Adipocyte (in vitro differentiated cells): Measurements from ENCODE around the gene PHLPP1.

Experiments
- DNase-seq: peaks from one replicate; pipeline ENCODE4 v3.0.0-alpha.2; 2015; ENCODE audit warnings: low read depth
- H3K27me3 ChIP-seq: replicated peaks from 2 replicates; pipeline ENCODE4 v1.7.0; 2013; ENCODE audit warnings: mild to moderate bottlenecking, low read length, moderate library complexity; ENCODE audit not compliant: control insufficient read depth, insufficient read depth
- H3K36me3 ChIP-seq: 2 replicates; pipeline ENCODE4 v1.7.0; 2013; ENCODE audit warnings: low read length, mild to moderate bottlenecking, moderate library complexity; ENCODE audit not compliant: control insufficient read depth, insufficient read depth, severe bottlenecking
- H3K4me1 ChIP-seq: 2 replicates; pipeline ENCODE4 v1.7.0; 2013; ENCODE audit warnings: mild to moderate bottlenecking, low read length, moderate library complexity; ENCODE audit not compliant: control insufficient read depth, insufficient read depth
- H3K4me3 ChIP-seq: 2 replicates; pipeline ENCODE4 v1.7.0; 2013; ENCODE audit warnings: mild to moderate bottlenecking, low read length, moderate library complexity
- H3K9ac ChIP-seq: 2 replicates; pipeline ENCODE4 v1.7.0; 2013; ENCODE audit warnings: mild to moderate bottlenecking, low read length, moderate library complexity
- H3K9me3 ChIP-seq: 2 replicates; pipeline ENCODE4 v1.7.0; 2013; ENCODE audit warnings: mild to moderate bottlenecking, low read length, moderate library complexity; ENCODE audit not compliant: control insufficient read depth

The PHLPP1 gene

DNA sequence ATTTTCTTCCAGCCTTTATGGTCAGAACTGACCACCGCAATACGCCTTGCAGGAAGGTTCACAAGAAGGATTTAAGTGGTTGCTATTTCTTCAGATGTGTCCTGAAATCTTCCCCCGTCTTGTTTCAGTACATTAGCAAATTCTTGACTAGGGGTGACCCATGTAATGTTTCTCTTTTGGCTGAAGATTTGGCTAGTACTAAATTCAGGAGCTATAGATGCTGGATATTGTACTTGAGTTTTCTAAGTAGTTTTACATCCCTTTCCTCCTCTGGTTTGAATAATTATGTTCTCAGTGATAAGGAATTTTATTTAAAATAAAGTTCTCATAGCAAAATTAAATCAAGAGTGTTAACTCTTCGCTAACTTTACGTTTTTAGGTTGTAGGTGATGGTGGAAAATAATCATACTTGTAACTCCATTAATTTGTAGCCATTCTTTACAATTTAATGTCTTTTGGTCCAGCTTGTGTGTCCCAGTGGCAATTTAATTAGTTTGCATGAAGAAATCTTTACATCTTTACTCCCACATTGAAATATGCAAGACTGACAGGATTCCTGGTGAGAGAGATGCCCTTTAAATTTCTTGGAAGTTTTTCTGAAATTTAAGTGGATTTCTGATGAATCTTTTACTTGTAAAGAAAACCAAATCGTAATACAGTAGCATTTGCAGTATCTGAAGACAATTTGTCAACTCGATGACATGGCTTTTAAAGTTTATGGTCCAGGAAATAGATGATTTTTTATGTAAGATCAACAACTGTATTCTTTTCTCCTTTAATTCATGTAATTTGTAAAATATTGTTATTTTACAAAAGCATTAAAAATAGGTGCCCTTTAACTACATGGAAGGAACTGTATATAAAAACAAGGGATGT, 2.8 kb downstream of the PHLPP1 start:
- H3K9ac ChIP-seq, result peak overlapping the region; percentile 44
- H3K36me3 ChIP-seq, result no peaks in the 10 kb centered on the region
- H3K27me3 ChIP-seq, result no peaks in the 10 kb centered on the region
- peak overlapping the region; percentile 81 for H3K4me3 ChIP-seq
- H3K9me3 ChIP-seq, result no peaks in the 10 kb centered on the region
- H3K4me1 ChIP-seq, result peaks cover 23% of the 10 kb centered on the region
- peak; percentile 29 for DNase-seq

DNA sequence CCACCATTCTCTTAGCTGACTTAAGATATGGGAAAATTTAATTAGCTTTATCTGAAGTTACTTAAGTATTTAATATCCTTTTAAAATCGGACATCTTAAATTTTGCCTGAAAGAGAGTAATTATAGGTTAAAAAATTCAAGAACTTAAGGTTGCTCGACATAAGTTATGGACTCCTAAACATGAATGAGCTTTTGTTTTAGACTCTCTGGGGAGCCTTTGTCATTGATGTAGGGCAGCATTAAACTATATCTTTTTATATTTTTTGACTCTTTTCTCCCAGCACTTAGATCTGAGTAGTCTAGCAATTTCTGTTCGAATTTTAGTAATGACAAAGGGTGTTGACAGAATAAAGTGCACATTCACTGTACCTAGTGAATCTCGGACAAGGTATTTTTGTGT, 4.7 kb downstream of the PHLPP1 start:
- Histone ChIP-seq H3K9me3 (no peaks in the 10 kb centered on the region), H3K4me3 (no peak overlapping the region), H3K27me3 (no peaks in the 10 kb centered on the region), H3K36me3 (no peaks in the 10 kb centered on the region), H3K4me1 (peaks cover 19% of the 10 kb centered on the region), H3K9ac (no peak overlapping the region)
- no peak for DNase-seq

DNA sequence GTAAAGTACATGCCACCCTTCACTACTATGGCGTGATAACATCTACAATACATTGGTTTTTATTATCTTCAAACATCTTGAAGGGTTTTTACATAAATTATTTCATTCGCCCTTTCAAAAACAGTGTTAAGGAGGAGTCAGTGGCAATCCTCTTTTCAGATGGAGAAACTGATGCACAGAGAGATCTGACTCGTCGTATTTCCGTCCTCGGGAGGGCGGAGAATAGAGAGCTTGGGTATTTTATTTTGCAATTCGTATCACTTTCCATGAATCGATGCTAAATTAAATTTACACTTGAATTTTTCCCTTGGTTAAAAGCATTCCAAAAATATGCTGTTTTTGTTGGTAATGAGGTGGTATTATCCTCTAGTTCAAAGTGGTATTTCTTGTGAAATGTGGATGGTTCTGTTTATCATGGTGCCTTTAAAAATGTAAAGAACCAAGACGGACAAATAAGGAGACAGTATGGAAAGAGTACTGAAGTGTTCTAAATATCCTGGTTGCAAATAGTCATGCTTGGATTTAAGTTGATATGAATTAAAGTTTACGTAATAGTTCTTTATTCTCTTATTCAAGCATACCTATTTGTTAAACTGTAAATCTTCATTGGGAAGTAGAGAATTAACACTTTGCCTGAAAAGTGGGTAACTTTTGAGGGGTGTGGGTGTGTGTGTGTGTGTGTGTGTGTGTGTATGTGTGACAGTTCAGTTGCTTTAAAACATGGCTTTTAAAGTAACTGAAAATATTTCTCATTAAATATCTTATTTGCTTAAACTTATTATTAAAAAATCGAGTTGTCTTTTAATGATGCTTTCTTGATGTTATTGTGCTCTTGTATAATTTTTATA, 5.6 kb downstream of the PHLPP1 start:
- Histone ChIP-seq H3K36me3 (no peaks in the 10 kb centered on the region), H3K9me3 (no peaks in the 10 kb centered on the region), H3K9ac (no peak overlapping the region), H3K4me1 (peaks cover 19% of the 10 kb centered on the region), H3K4me3 (no peak overlapping the region), H3K27me3 (no peaks in the 10 kb centered on the region)
- no peak for DNase-seq

DNA sequence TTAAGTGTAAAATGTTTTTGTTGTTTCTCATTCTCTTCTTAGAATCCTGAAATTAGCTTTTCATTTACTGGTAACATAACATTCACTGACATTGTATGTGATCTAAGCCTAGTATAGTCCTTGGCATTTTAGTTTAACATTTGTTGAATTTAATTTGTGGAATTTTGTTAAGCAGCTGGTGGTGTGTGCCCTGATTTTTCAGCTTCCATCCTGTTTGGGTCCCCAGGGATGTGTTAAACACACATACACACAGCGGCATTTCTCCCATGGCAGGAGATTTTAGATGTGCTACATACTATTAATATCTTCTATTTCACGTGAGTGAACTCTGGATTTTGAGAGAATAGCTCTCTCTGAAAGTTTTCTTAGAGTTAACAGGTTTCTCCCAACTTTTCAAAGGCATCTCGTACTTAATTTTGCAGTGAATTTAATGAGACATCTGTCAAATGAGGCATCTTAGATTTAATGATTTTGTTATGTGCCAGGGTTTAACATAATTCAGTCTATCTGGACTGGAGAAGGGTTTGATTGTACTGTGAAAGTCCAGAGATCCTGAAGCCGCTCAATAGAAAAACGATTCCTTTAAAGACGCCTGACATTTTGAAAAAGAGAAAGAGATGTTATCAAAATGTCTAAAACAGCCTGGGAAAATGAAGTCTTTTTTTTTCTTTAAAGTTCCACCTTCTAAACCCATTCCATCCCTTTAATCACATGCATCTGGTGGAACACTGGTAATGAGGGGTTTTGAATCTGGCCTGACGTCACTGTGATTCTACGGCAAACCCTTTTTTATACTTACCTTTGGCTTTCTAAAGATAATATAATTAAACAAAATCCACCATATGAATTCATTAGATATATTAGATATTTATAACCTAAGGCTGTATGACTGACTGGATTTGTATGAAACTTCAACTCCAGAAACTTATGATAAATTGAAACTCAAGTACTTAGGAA, 6.8 kb downstream of the PHLPP1 start:
- H3K4me1 ChIP-seq, result peaks cover 19% of the 10 kb centered on the region
- no peak overlapping the region for H3K4me3 ChIP-seq
- H3K9me3 ChIP-seq, result no peaks in the 10 kb centered on the region
- H3K9ac ChIP-seq, result no peak overlapping the region
- no peak for DNase-seq
- no peaks in the 10 kb centered on the region for H3K27me3 ChIP-seq
- H3K36me3 ChIP-seq, result no peaks in the 10 kb centered on the region

DNA sequence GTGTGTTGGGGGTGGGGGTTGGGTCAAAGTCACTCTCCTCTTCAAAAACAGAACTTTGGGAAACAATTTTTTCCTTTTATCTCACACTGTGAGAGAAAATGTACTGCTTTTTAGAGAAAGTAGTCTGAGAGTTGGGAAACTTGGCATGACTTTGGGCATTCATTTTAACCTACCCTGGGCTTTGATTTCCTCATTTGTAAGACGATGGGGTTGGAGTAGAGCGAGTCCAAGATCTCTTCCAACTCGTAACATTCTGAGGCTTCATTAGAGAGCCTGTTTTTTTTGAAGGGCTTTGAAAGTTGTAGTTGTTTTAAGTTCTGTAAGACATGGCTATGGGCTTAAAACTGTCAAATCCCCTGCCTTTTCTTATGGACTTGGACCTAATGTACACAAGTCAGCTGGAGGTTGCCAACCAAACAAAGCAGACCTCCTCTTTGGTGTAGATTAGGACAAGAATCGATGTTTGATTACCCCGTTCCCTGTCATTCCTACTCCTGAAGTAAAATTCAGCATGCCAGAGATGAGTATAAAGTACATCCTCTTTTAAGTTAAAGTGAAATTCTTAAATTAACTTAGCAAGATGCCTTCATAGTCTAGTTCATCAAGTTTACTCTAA, 8.4 kb downstream of the PHLPP1 start:
- Histone ChIP-seq H3K27me3 (no peaks in the 10 kb centered on the region), H3K4me1 (peaks cover 6% of the 10 kb centered on the region), H3K36me3 (no peaks in the 10 kb centered on the region), H3K9me3 (no peaks in the 10 kb centered on the region), H3K4me3 (no peak overlapping the region), H3K9ac (no peak overlapping the region)
- DNase-seq, result no peak

DNA sequence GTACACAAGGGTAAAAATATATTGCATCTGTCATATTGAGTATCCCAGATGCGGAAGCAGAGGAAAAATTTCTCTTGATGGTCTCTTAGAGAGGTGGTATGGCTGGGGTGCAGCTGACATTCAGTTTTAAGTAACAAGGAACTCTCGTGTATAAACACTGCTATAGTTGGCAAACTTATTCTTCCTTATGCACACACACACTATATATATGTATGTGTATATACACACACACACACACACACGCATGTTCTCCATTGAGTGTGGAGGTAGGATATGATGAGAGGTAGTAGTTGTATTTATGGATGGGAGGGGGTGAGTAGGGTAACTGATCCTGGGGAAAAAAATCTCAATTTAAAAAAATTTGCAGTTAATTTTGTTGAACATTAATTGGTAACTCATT, 10.6 kb downstream of the PHLPP1 start:
- Histone ChIP-seq H3K4me1 (peaks cover 3% of the 10 kb centered on the region), H3K9ac (no peak overlapping the region), H3K9me3 (no peaks in the 10 kb centered on the region), H3K36me3 (no peaks in the 10 kb centered on the region), H3K27me3 (no peaks in the 10 kb centered on the region), H3K4me3 (no peak overlapping the region)
- no peak for DNase-seq

DNA sequence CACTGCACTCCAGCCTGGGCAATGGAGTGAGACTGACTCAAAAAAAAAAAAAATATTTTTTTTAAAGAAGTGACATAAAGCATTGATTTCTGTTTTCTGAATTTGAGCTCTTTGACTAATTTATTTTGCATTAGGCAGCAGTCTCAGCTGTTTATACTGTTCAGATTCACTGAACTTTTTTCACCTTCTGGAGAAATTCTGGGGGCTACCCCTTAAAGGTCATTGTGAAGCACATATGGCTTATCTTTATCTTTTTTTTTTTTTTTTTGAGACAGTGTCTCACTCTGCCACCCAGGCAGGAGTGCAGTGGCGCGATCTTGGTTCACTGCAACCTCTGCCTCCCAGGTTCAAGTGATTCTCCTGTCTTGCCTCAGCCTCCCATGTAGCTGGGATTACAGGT, 12.9 kb downstream of the PHLPP1 start:
- Histone ChIP-seq H3K36me3 (no peaks in the 10 kb centered on the region), H3K9me3 (peaks cover 6% of the 10 kb centered on the region), H3K4me3 (no peak overlapping the region), H3K9ac (no peak overlapping the region), H3K27me3 (no peaks in the 10 kb centered on the region), H3K4me1 (peaks cover 12% of the 10 kb centered on the region)
- no peak for DNase-seq

DNA sequence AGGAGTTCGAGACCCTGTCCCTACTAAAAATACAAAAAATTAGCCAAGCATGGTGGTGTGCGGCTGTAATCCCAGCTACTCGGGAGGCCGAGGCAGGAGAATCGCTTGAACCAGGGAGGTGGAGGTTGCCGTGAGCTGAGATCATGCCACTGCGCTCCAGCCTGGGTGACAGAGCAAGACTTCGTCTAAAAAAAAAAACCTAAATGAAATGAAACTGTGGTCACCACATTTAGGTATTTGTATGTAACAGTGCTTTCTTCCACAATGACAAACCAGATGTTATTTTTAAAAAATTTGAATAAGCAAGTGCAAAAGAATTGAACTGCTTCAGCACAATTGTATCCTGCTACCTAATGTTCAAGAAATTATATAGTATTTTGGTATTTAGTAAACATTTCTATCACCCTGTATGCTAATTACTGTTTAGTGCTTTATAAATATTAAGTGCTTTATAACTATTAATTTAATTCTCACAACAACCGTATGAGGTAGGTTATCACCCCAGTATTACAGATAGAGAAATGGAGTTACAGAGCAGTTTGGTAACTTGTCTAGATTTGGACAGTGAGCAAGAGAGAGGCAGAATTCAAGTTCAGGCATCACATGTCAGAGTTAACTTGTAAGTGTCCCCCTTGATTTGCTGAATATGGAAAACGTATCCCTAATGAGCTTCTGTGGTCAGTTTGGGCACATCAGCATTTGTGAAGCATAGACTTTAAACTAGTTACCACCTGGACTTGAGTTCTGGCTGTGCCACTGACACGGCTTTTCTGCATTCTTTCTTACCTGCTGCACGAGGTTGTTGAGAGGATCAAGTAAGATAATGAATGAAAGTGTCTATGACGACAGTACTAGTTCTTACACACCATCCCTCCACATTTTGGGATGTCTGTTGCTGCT, 14.4 kb downstream of the PHLPP1 start:
- DNase-seq, result no peak
- no peaks in the 10 kb centered on the region for H3K36me3 ChIP-seq
- no peaks in the 10 kb centered on the region for H3K27me3 ChIP-seq
- H3K4me1 ChIP-seq, result peaks cover 12% of the 10 kb centered on the region
- no peak overlapping the region for H3K4me3 ChIP-seq
- H3K9ac ChIP-seq, result no peak overlapping the region
- H3K9me3 ChIP-seq, result peaks cover 6% of the 10 kb centered on the region

DNA sequence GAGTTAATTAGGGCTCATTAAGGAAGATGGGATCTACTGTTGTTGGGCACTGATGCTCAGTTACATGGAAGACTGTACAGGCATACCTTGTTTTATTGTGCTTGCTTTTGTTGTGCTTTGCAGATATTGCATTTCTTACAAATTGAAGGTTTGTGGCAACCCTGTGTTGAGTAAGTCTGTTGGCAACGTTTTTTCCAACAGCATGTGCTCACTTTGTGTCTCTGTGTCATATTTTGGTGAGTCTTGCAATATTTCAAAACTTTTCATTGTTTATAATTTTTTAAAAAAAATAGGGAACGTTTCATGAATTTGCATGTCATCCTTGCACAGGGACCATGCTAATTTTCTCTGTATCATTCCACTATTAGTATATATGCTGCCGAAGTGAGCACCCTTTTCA, 15.6 kb downstream of the PHLPP1 start:
- H3K4me1 ChIP-seq, result peaks cover 12% of the 10 kb centered on the region
- no peaks in the 10 kb centered on the region for H3K27me3 ChIP-seq

DNA sequence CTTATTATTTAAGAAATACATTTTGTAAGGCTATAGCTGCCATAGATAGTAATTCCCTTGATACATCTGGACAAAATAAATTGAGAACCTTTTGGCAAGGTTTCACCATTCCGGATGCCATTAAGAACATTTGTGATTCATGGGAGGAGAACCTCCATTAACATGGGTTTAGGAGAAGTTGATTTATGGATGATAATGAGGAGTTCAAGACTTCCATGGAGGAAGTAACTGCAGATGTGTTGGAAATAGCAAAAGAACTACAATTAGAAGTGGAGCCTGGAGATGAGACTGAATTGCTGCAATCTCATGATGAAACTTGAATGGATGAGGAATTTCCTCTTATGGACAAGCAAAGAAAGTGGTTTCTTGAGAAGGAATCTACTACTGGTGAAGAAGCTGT, 17.3 kb downstream of the PHLPP1 start:
- Histone ChIP-seq H3K9me3 (peaks cover 6% of the 10 kb centered on the region), H3K36me3 (no peaks in the 10 kb centered on the region), H3K27me3 (no peaks in the 10 kb centered on the region), H3K4me1 (peaks cover 12% of the 10 kb centered on the region), H3K9ac (no peak overlapping the region), H3K4me3 (no peak overlapping the region)
- no peak for DNase-seq

More for the DNA sequence above, 15.6 kb downstream of the PHLPP1 start:
- DNase-seq, result no peak
- Histone ChIP-seq H3K9me3 (peaks cover 6% of the 10 kb centered on the region), H3K9ac (no peak overlapping the region), H3K4me3 (no peak overlapping the region), H3K36me3 (no peaks in the 10 kb centered on the region)
